GM12878 (cell line): Measurements from ENCODE around the gene SEMA5A.

Experiments
- CBX3 ChIP-seq: fragments of 200-600 bp; sonication (generic); IDR thresholded peaks from 2 replicates; pipeline ENCODE4 v1.6.1; 2016; ENCODE audit warnings: low read depth, borderline replicate concordance
- CREM ChIP-seq: IDR thresholded peaks from 2 replicates; pipeline ENCODE4 v1.6.1; 2014; ENCODE audit warnings: antibody characterized with exemption, low read depth
- CTCF ChIP-seq, 3 experiments: IDR thresholded peaks in 2 of 3; conservative IDR thresholded peaks in 1 of 3; 2 replicates each; pipeline ENCODE4 v1.5.1; 2011; ENCODE audit warnings: low read depth in 3 of 3, low read length in 3 of 3, mild to moderate bottlenecking in 3 of 3, control low read depth in 2 of 3, moderate library complexity in 2 of 3, inconsistent platforms in 1 of 3, mixed read lengths in 1 of 3; ENCODE audit not compliant: control insufficient read depth in 2 of 3, insufficient read depth in 1 of 3; ENCODE audit errors: extremely low read depth in 1 of 3
- MAX ChIP-seq: IDR thresholded peaks from 2 replicates; pipeline ENCODE4 v1.6.1; 2012; ENCODE audit warnings: low read depth, low read length, improper control_type of control experiment
- POLR2AphosphoS2 ChIP-seq: IDR thresholded peaks from 2 replicates; pipeline ENCODE4 v1.6.1; 2011; ENCODE audit warnings: low read depth, mild to moderate bottlenecking, low read length, improper control_type of control experiment, moderate library complexity
- SRF ChIP-seq, 2 experiments: IDR thresholded peaks; 2 replicates each; pipeline ENCODE4 v1.6.1; 2011; ENCODE audit warnings: low read depth in 2 of 2, low read length in 2 of 2, mild to moderate bottlenecking in 1 of 2, moderate library complexity in 1 of 2
- TAF1 ChIP-seq: IDR thresholded peaks from 2 replicates; pipeline ENCODE4 v1.6.1; 2011; ENCODE audit warnings: mild to moderate bottlenecking, low read depth, low read length, borderline replicate concordance
- ZNF217 ChIP-seq: fragments of 450-650 bp; IDR thresholded peaks from 2 replicates; pipeline ENCODE4 v1.6.1; 2017; ENCODE audit warnings: antibody characterized with exemption, mild to moderate bottlenecking

GRCh38 chr5:9582406-9582805 is 36.5 kb upstream of the SEMA5A start:
- TF ChIP-seq MAX, result no peak
- TF ChIP-seq CREM, result no peak
- no peak for TF ChIP-seq CBX3
- TF ChIP-seq TAF1, result no peak
- TF ChIP-seq ZNF217, result no peak
- TF ChIP-seq SRF (IDR thresholded peaks at IDR 0.05; ENCODE audit: low read depth in 2 of 2, low read length in 2 of 2), result no peak
- TF ChIP-seq CTCF (IDR thresholded peaks at IDR 0.05 in 2 of 3, conservative IDR thresholded peaks at IDR 0.05 in 1 of 3; ENCODE audit: control insufficient read depth in 2 of 3, extremely low read depth in 1 of 3, insufficient read depth in 1 of 3, low read depth in 3 of 3, low read length in 3 of 3), result no peak
- no peak for TF ChIP-seq POLR2AphosphoS2
